CD4-positive, alpha-beta T cell treated with Interleukin-1 beta for 1 hour (primary cell): ENCODE data around the gene JAKMIP2.
"Not testable (repeated sequence)": the region's sequence is repeated elsewhere in the genome, so short reads cannot be mapped to it uniquely, and the experiment has no call there.

Experiments
- DNase-seq, 2 donors: peaks; one replicate each; pipeline ENCODE4 v3.0.0-alpha.2; 2020 to 2022

JAKMIP2 gene

DNA sequence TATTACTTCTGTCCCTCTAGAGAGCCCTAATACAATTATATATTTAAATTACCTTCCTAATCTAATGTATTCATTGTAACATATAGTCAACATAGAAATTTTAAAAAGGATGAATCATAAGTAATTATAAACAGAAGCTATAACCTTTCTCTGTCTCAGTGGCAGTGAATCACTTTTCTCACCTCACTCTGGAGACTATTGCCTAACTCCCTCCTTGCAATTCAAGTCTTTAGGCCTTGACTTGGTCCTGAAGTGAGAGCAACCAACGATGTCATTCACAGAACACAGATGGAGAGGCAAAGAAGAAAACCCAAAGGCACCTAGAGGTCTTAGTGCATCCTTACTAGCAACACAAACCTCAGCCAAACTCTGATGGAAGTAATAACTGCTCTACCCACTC, 139.4 kb downstream of the JAKMIP2 start:
- DNase-seq, result no peak

DNA sequence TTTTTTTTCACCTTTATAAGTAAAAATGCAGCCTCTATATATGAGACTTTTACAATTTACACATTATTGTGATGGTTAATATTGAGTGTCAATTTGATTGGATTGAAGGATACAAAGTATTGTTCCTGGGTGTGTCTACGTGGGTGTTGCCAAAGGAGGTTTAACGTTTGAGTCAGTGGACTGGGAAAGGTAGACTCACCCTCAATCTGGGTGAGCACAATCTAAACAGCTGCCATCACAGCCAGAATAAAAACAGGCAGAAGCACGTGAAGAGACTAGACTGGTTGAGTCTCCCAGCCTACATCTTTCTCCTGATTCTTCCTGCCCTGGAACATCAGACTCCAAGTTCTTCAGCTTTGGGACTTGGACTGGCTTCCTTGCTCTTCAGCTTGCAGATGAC, 139.9 kb downstream of the JAKMIP2 start:
- no peak for DNase-seq

DNA sequence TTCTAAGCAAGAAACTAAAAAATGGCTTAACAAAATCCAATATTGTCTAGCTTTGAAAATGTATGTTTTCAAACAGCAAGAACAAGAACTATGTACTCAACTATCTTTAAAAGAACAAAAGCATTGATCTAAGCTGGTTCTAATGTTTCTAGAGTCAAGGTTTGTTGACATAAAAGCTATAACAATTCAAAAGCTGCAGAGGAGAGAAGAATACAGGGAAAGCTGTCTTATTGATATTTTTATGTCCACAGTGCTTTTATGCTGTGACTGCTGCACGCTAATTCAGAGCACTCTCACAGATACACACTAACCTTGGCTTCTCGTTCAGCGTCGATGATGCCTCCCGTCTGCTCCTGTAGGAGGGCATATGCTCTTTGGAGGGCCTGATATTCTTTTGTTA, 143.2 kb downstream of the JAKMIP2 start:
- DNase-seq, result no peak

DNA sequence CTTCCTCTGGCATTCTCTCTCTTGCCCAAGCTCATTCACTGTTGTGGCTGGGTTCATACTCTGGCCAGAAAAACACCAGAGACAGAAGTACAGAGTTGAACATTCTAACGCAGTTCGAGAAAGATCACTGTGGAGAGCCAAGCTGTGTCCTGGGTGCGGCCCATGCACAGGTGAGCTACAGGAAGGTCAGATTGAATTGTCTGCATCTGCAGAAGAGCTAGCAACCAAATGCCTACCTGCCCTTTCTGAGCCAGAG, 145.9 kb downstream of the JAKMIP2 start:
- no peak for DNase-seq

DNA sequence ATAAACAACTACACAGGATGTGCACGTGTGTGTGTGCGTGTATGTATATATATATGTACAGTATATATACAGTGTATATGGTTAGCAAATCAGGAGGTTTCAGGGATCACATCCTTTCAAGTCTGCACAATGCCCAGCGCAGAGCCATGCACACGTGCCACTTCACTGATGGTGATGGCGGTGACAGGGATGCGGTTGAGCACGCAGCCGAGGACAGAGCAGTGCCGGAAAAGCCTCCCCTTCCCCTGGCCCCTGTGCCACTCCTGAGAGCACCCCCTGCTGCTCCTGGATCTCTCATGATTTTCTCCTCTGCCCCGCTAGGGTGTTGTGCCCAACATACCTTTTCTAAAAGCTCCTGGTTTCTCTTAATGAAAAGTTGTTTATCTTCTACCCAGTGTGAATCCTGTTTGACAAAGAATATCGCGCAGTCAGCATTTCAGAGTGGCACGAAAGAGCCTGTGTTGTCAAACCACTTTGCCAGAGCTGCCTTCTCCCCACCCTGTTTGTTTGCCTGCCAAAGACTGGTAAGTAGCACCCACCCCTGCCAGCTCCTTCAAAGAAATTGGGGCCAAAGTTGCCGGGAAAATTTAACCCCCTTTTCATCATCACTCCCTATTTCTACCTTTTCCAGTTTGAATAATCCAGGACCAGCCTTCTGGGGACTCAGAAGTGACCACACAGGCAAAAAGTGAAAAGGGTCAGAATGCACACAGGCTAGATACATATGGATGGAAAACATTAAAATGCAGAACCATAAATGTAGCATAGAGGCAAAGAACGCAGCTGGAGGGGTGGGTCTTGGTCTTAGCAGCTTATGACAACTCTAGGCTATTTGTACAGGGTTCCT, 146.4 kb downstream of the JAKMIP2 start:
- no peak for DNase-seq

DNA sequence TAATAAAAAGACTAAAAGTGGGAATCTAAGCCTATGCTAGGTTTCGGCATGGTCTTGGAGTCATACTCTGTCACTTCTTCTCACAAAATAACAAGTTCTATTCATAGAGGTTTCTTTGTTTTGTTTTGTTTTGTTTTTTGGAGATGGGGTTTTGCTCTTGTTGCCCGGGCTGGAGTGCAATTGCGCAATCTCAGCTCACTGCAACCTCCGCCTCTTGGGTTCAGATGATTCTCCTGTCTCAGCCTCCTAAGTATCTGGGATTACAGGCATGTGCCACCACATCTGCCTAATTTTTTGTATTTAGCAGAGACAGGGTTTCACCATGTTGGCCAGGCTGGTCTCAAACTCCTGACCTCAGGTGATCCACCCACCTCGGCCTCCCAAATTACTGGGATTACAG, 147.1 kb downstream of the JAKMIP2 start:
- not testable (repeated sequence) for DNase-seq

DNA sequence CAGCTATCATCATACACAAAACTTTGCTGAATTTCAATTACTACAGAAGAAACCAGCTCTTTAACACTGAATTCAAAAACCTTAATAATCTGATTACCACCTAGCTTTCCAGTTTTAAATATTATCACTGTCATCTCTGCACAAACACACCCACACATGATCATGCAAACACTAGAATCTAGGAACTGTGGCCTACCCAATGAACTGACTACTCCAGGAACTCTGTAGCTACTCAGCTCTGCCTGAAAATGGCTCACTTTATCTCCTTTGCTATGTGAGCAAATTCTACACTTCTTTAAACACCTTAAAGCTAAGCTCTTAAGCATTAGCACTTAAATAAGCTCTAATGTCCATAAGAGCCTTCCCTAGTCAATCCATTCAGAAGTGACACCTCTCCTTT, 149.4 kb downstream of the JAKMIP2 start:
- no peak for DNase-seq

DNA sequence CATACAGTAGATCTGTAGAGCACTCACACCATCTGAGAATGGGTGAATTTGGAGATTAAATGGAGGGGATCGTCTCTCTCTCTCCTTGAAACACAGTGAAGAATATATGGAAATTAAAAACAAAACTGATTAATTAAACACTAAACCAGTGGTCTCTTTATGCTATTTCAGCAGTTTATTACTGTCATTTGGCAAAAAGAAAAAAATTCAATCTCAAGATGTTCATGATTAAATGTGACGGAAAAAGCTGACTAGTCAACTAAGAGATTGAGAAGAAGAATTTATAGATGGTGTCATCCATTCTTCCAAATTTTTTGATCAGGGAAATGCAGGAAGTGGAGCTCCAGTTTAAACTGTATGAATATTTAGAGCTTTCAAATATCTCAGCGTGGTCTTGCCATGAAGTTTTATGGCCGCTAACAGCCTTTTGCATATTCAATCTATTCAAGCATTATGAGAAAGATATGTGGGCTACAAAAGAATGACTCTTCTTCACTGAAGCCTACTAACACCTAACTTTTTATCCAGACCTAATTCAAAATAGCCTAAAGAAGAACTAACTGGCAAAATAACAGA, 151.0 kb downstream of the JAKMIP2 start:
- no peak for DNase-seq

DNA sequence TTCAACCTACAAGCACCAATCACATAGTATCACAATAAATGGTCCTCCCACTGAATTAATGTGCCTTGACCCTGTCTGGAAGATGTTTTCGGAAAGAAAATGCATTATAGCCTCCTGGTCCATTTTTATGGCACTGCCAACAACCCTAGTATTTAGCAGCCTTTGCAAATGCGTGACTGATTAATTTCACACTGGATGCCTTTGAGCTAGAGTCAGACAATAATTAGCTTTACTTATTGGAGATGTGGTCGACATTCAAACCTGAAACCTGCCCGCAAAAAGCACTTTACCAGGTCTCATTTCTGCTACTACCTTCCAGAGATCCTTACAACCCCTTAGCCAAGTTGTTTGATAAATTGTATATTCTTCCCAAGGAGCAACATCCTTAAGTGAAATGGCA, 153.3 kb downstream of the JAKMIP2 start:
- DNase-seq, result no peak

DNA sequence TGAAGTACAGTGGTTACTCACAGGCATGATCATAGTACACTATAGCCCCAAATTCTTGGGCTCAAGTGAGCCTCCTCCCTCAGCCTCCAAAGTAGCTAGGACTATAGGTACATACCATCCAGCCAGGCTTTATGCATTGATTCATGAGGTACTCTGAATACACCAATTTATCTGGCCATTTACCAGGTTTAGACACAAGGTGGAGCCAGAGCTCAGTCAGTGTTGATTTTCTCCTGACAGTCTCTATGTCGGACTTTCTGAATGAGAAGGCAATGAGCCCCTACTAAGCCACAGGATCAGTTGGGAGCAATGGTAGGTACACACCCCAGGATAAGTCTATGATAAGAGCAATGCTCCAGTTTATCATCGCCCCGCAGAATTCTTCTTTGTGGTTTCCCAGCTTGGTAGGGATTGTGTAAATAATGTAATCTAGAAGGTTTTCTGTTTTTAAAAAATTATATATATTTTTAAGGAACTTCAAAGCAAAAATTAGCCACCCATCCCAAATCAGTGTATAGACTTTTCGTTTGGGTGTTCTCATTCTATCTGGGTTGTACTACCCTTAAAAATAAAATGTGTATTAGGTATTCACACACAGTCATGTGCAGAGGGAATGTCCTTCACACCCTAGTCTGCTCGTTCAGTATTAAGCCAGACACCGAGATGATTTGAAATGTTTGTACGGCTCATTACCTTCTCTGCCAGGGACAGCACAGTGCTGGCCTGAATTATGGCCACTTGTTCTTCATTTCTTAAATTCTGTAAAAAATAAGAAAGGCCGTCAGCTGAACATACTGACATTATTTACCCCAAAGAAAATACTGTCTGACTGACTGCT, 154.3 kb downstream of the JAKMIP2 start:
- peak; percentile 47 to 69 for DNase-seq

DNA sequence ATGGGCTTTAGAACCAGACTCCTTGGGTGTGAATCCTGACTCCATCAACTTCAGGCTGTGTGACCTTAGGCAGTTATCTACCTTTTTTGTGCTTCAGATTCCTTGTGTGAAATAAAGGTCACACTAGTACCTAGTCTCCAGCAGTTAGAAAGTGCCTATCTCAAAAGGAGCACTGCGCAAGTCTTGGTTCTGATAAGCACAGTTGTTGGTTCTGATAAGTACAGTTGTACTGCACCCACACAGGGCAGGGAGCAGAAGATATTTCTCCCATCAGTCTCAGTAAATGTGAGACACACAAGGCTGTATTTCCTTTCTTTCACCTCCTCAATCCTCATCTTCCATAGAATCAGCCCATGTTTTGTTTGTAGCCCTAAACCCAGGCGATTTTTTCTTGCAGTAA, 156.1 kb downstream of the JAKMIP2 start:
- DNase-seq, result no peak

DNA sequence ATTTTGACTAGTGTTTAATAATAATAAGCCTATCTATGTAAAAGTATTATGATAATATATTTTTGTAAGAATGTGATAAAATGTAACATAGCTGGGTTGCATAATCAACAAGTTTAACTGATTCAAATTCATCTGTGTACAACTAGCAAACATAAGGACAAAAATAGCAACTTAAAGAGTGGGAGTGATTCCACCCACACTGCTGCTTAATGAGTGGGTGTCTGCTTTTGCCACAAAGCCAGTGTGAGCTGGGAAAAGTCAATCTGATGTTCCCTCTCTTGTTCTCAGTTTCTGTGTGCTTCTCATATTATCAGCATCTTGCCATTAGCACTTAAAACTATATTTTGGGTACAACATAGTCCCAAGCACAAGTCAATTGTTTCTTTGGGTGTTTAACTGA, 161.5 kb downstream of the JAKMIP2 start:
- no peak for DNase-seq

DNA sequence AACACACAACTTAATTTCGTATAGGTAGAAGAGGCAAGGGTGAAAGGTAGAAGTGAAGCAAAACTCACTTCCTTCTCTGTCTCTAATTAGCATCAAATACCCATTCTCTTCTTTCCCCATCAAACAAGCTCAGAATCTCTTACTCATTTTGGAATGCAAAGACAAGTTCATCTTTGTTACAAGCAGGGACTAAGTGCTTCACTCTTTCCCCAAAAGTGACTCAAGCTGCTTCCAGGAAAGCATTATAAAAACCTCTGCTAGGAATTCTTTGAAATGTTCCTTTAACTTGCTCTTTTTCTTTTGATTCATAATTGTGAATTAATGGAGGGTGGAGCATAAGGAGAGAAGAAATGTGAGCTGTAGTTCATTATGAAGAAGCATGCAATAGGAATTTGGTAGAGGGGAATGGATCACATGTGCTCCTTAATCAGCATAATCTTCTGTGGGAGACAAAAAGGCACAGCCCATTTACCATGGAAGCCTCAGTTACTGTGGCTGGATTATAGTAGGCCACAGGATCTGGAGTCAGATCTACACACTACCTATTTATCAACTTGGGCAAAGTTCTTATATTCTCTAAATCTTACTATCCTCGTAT, 163.1 kb downstream of the JAKMIP2 start:
- DNase-seq, result no peak

DNA sequence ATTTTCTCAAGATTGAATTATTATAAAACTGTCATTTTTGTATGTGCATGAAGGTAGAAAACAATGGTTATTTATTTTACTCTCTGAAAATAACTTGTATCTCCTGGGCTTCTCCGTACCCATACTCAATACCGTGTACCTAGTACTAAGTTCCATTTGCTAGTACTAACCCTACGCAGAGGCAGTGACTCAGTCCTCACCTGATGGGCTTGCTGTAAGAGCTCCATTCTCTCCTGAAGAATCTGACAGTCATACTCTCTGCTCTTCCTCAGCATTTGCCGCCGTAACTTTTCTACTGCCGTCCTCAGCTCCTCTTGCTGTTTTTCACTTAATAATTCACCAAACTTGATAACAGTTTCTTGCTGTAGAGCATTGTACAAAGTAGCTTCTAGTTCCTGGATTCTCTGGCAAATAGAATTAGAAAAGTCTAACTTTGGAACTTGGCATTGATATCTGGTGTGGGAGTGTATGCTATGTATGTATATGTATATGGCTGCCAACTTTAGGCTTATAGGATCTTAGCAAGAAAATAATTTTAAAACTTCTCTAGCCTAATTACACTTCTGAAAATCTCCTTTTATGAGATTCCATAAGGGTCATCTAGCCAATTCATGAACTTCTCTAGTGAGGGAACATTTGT, 164.7 kb downstream of the JAKMIP2 start:
- no peak for DNase-seq

DNA sequence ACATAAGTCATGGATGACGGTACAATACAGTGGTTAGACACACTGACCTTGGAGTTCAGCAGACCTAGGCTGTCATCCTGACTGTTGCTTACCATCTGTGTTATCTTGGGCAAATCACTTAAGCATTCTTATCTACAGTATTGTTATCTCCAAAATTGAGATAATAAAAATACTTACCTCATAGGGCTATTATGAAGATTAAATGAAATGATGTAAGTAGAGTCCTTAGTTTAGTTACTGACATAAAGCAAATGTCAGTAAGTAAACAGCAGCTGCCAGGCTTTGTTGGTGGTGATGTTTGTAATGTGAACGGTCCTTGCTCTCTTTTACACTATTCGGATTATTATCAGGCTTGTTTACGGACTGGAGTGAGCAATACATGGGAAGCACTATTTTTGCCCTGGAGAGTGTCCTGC, 165.3 kb downstream of the JAKMIP2 start:
- DNase-seq, result no peak

DNA sequence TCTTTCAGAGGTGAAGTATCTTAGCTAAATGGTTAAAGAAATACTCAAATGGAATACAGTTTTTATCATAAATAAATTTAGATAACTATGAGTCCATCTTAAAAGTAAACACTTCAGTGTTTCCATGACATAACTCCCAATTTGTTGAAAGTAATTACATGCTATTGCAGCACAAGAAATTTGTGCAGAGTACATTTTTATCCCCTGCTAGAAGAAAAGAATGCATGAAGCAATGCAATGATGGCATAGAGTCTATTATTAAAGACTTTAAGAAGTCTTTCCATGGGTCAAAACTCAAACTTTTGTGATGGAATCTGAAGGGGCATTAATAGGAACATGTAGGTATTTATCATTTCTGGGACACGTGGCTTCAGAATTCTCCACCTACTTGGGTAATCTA, 166.1 kb downstream of the JAKMIP2 start:
- DNase-seq, result no peak

DNA sequence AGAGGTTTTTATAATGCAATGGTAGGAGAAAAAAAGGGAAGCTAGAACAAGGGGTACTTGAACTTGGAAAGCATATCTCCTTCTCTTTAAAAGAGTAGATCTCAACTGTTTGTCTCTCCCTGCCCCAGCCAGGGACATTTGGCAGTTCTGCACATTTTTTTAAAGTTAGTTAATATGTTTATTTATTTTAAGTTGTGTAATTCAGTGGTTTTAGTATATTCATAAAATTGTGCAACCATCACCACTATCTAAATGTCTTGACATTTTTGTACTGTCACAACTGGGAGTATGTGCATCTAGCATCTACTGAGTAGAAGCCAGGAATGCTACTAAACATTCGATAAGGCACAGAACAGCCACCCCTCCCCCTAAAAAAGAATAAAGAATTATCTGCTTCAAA, 169.2 kb downstream of the JAKMIP2 start:
- no peak for DNase-seq

DNA sequence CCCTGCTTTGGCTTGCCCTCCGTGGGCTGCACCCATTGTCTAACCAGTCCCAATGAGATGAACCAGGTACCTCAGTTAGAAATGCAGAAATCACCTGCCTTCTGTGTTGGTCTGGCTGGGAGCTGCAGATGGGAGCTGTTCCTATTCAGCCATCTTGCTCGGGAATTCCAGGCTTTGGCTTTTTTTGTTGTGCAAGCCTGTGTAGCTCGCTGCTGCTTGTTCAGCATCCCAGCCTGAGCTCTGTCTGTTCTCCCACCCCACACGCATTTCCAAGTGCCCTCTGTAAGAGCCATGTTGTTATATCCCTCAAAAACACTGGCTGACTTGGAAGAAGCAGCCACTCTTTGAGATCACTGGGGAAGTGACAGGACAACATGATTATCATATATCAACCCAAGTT, 171.0 kb downstream of the JAKMIP2 start:
- DNase-seq, result no peak

DNA sequence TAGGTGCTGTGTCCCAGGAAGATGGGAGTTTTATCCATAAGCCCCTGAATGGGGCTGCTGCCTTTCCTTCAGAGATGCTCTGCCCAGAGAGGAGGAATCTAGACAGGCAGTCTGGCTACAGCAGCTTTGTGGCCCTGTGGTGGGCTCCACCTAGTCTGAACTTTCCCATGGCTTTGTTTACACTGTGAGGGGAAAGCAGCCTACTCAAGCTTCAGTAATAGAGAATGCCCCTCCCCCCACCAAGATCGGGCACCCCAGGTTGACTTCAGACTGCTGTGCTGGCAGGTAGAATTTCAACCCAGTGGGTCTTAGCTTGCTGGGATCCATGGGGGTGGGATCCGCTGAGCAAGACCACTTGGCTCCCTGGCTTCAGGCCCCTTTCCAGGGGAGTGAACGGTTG, 171.7 kb downstream of the JAKMIP2 start:
- DNase-seq, result no peak

DNA sequence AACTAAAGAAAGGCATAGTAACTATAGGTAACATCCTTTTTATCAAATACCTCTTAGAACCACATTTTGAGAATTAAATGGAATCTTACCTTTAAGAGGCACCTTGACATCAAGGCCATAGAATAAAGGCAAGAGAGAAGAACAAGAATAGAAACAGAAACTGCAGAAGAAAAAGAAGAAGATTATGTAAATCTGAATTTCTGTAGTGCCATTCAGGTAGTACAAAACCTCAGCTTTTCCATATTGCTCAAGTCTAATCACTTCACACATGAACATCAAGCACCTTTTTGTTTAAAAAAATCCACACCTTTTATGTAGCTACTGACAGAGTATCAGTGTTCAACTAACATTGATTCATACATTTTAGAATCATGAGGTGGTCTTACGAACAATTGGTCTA, 180.9 kb downstream of the JAKMIP2 start:
- no peak for DNase-seq

DNA sequence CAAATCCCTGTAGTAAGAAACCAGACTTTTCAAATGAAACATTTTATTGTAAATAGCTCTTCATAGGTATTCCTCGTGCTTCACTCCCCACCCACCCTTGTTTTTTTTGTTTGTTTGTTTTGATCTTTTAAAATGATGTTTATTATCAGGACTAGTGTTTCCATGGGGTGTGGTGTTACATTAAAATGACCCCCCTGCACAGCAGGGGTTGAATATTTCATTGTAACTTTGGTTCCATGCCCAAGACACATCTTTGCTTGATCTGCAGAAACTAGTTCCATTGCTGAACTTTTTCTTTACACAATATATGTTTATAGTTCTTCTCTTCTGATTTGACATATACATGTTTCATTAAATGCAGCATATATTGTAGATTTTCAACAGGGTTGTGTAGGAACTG, 191.4 kb downstream of the JAKMIP2 start:
- no peak for DNase-seq

DNA sequence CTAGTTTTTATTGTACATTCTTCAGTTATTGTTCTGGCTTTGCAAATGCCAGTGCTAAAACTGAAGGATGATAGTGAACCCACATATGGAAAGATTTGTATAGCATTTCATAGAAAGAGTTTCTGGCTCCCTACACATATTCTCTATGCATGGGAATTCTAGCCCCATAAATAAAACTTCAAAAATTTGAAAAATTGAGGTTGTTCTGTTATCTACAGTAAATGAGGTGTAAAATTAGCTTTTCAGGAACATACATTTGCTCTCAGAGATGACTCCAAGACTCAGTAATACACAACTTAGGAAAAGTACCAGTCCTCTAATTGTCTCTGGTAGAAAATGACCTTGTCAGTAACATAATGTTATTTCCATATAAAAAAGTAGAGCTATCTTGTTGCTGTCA, 192.4 kb downstream of the JAKMIP2 start:
- DNase-seq, result no peak

DNA sequence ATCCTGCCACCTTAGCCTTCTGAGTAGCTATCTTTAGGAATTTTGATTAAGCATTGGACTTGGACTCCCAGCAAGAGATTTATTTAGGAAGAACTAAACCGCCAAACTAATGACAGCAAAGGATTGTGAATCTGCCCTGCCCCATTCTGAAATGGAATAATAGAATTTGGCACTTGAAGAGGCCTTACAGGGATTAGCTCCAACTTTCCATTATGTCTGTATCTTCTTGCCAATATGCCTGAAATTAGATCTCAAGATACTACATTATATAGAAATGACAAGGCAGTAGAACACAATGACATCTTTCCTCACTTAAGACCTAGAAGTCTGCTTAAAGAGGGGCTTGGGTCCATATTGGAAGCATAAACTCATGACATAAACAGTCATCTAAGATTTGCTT, 195.7 kb downstream of the JAKMIP2 start:
- DNase-seq, result no peak
